ENCODE measurements around the gene BUB3.

The BUB3 gene

GRCh38 chr10:123141791-123142700, 12.2 kb upstream of the BUB3 start:
- DNase-seq, result no peak

GRCh38 chr10:123142701-123143161, 11.5 kb upstream of the BUB3 start:
- no peak for DNase-seq

DNA sequence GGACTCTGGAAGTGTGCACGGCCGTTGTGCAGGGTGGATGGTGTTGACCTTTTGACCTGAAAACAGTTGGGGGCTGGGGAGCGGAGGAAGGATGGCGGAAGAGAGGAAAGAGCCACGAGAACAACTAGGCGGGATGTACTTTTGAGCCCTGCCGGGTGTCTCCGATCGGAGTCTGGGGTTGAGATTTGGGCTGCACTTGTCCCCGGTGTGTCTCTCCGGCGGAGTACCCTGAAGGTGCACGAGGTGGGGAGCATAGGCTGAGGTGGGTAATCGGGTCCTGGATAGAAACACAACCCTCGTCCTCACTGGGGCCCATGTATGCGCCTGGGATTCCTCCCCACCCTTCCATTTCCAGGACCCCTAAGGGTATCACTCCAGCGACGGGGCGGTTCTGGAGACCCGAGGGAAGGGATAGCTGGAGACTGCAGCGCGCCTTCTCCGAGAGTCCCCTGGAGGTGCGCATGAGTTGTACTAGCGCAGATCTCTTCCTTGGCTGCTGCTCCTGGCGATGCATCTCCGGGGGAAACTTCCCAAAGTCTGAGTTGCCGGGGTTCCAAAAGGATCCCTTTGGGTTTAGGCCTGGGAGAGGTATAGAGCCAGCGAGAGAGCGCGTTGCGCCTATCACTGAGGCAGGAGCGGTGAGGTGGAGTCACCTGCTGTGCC, 10.9 kb upstream of the BUB3 start:
- DNase-seq, result no peak

- DNase-seq, result no peak
These were observed 10.4 kb upstream of the BUB3 start for GRCh38 chr10:123143825-123144168.

DNA sequence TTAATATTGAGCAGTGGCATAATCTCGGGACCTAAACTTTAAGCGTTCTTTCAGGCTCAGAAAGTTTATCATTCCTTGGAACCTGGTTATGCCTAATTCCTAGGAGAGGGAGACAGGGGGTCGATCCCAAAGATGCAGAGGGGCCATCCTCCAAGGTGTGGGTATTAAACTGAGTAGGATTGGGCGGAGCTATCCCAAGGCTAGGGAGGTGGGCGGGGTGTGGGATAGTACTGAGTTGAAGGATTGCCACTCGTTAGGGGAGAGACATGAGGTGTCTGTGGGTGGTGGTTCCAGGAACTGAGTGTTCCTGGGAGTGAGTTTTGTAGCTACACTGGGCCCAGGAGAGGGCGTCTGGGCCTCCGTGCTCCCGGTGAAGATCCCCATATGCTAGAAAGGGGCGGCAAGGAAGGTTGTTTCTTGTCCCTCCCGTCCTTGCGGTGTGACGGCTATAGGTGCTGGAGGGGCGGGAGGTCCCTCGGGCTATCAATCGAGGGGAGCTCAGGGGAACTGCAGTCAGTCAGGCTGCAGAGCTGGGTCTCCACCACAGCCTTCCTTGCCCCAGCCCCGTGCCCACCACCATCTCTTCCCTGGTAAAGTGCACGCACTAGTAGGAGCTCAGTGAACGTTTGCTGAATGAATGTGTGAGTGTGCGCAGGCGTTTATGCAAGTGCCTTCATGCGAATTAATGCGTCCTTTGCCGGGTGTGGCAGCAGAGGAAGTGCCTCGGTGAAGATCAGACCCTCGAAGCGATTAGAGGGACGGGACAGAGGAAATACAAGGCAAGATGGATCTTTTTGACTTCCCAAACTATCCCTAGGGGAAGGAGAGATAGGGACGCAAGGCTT, 9.3 kb upstream of the BUB3 start:
- no peak for DNase-seq

- no peak for DNase-seq
These were observed 8.6 kb upstream of the BUB3 start for GRCh38 chr10:123145542-123146012.

- no peak for DNase-seq
These were observed 7.9 kb upstream of the BUB3 start for GRCh38 chr10:123146013-123146893.

DNA sequence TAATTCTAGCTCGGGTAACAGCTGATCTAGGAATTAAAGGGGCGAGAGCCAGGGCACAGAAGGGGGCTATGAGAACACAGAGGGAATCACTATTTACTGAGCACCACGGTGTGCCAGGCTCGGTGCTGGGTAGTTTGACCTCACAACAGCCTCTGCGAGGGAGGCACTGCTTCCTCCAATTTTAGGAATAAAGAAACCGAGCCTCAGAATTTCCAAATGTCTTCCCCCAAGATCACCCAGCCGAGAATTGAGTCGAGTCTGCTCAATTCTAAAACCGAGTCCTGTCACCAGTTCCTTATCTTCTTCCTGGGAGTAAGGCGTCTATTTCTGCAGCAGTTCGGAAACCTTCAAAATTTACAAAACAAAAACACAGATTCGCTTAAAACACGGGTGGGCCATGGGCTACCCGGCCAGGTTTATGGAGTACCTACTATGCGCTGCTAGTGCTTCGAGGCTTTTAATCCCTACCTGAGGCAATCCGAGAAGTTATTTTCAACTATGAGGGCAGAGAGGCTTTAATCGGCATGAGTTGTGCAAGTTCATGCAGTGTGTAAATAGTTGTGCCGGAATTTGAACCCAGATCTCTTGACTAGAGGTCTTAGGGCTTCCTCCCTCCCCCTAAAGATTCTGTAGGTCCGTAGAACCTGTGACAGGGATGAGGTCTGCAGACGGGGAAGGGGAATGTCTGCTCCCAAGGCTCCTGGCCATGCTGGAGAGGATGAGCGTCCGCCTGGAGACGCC, 7.1 kb upstream of the BUB3 start:
- no peak for DNase-seq

- no peak for DNase-seq
These were observed 6.4 kb upstream of the BUB3 start, which contains the start of gene HMX2 for GRCh38 chr10:123147635-123148413. Gene HMX2 (plus strand): TSS chr10:123148136. CDS start chr10:123148379, 243 bp downstream.

DNA sequence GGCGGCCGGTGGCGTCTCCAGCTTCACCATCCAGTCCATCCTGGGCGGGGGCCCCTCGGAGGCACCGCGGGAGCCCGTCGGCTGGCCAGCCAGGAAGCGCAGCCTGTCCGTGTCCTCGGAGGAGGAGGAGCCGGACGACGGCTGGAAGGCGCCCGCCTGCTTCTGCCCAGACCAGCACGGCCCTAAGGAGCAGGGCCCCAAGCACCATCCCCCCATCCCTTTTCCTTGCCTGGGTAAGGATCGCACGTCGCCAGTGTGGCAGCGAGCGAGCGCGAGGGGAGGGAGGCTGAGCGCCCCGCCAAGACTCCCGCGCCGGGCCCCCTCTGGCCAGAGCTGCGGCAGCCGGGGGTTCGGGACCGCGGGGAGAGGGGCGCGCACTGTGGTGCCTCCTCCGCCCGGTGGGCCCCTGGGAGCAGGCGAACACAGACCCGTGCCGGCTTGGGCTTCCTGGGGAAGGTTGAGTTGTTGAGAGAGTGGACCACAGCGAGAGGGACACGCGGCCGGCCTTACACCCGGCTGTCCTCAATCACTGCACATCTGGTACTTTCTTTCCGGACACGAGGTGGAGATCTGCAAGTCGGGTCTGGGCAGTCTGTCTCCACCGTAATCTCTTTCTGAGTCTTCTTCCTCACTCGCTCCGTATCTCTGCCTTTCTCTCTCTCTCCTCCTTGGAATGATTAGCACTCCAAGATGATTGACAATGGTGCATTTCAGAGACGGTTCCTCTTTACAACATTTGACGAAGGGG, 5.6 kb upstream of the BUB3 start:
- no peak for DNase-seq

DNA sequence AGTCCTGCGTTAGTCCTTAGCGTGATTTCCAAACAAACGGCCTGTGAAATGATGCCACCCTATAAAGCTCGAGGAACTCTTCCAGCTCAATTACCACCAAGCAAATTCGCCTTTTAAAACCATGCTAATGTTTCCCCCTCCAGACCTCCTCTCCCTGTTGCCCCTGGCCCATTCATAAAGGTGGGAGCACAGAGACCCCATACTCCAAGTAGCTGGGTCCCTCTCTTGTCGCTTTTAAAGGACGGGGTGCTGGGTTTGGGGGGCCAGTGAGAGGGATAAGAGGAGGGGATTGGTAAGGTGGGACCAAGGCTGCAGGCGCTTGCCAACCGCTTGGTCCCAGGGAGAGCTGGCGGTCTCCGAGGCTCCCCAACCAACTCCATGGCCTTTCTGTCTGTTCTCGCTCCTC, 5.0 kb upstream of the BUB3 start:
- no peak for DNase-seq

DNA sequence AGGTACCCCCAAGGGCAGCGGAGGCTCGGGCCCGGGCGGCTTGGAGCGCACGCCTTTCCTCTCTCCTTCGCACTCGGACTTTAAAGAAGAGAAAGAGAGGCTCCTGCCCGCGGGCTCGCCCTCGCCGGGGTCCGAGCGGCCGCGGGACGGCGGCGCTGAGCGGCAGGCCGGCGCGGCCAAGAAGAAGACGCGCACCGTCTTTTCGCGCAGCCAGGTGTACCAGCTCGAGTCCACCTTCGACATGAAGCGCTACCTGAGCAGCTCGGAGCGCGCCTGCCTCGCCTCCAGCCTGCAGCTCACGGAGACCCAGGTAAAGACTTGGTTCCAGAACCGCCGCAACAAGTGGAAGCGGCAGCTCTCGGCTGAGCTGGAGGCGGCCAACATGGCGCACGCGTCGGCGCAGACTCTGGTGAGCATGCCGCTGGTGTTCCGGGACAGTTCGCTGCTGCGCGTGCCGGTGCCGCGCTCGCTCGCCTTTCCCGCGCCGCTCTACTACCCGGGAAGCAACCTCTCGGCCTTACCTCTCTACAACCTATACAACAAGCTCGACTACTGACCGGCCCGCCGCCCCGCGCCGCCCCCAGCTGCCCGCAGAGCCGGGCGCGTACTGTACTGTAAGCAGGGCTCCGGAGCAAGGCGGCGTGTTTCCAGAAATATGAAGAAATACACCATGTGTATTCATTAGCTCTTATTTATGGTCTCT, 4.5 kb upstream of the BUB3 start:
- no peak for DNase-seq

DNA sequence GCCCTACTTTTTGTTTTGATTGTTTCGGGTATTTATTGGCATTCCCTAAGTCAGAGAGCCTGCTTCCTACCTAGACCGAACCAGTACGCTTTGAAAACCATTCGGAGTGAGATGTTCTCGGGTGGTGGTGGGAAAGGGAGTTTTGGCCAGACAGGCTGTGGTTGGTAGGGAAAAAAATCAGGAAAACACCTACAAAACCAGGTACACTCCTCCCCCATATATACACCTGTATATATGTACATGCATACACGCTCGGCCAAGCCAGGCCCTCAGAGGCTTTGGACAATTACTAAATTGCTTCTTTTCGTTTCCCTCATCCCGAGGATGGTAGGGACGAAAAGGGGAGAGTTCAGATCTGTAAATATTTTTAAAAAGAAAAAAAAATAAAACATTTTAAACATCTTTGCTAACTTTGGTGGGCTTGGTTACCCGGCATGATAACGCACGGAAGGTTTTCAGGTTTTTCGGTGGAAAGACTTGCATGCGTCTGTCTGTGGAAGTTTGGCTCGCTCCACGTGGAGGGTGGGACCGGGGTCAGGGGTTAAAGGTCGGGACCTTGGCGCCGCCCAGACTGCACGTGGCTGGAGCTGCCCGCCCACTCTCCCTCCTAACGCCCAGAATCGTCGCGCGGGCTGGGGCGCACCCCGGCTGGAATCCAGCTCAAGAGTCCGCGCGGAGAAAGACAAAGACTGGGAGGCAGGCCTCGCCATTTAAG, 3.8 kb upstream of the BUB3 start:
- DNase-seq, result no peak

DNA sequence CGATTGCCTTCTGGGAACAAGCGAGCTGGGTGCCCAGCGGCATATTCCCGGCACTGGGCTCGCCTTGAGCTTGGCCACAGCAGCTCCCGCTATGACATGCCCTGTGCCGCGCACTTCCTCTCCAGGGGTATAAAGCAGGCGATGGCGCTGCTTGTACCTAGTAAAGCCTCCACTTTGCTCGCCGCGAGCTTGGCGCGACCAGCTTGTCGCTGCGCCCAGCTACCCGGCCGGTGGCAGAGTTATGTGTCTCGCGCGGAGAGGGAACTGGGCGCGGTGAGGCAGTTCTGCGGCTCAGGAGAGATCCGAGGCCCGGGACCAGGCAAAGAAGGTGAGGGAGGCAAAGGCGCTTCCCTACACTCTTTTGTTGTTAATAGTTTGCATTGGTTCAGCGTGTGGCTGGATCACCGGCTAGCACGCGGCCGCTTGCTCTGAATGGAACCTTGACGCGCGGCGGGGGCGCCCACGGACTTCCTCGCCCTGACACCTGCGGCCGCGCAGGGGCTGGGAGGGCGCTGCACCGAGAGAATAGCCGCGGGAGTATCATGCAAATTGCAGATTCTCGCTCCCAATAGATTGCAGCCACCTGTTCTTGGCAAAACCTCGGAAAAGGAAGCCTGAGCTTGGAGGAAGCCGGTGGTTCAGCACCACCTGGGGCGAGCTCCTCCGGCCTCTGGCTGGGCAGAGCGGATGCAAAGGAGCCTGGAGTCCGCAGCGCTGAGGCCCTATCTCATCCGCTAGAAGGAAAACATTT, 3.0 kb upstream of the BUB3 start:
- DNase-seq, result no peak

- no peak for DNase-seq
These were observed 2.5 kb upstream of the BUB3 start for GRCh38 chr10:123151737-123152135.

DNA sequence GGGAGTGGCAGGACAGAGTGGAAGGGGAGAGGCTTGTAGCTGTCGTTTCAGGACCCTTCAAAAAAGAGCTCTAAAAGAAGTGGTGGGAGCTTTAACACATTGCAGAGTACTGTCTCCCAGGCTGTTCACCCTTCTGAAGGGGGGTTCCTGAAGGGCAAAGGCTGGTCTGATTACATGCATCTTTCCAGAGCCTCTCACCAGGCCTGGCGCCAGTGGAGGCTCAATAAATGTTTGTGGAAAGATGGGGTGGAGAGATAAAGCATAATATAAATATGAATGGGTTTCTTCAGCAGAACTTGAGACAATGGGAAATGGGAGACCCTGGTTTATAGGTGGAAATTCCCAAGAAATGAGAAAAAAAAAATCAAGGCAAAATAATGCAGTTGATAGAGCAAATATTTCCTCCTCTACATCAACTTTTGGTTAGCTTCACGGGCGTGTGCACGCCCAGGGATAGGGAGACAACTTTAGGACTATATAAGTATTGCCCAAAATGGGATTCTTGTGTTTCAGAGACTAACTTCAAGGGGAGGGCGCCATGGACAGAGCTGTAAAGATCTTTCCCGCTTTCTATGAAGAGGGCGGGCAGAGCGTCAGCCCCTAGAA, 613 bp upstream of the BUB3 start:
- no peak for DNase-seq
